ENCODE data around the gene TXNRD2. TPM values are rescaled to one million over a fixed set of nuclear protein-coding genes. Genes with fewer than 3 reads are reported as not detected.

Gene TXNRD2
- total and polyA plus RNA-seq, 10 of the 15 experiments (the other 5 are each of a cell fraction or from before 2014, with no cell fraction given) = 1.6 to 26.0 (median 13.9) TPM

- no peak for TF ChIP-seq BCL3 (IDR thresholded peaks at IDR 0.05; ENCODE audit: borderline replicate concordance, insufficient read depth, low read depth, low read length, poor library complexity, severe bottlenecking)
Measured at GRCh38 chr22:19983741-19984140, 42.1 kb upstream of the TXNRD2 start (continued).

GRCh38 chr22:19982991-19983578 is 41.5 kb upstream of the TXNRD2 start:
- H3K4me2 ChIP-seq (ENCODE audit: control insufficient read depth, insufficient read depth) = no peak overlapping the region
- H3K27me3 ChIP-seq (replicated peaks in 1 of 2; ENCODE audit: control insufficient read depth in 2 of 2, insufficient read depth in 2 of 2, low read length in 1 of 2) = 0 out of 4 replicates have a peak, but pooled peaks cover 0 to 2% of the 10 kb centered on the region in 2 experiments
- ChIA-PET POLR2A (no interaction called here), SMC1A (ENCODE audit: uncharacterized antibody, unreplicated experiment) (no interaction called here), RAD21 (ENCODE audit: unreplicated experiment) (no interaction called here), CTCF (no interaction called here)
- no TSS peak for BruUV-seq (replicated peaks)
- H3K4me1 ChIP-seq (ENCODE audit: control insufficient read depth, insufficient read depth, low read length) = no peaks in the 10 kb centered on the region
- in situ Hi-C loops (cut with MboI) = no loop called here
- intact Hi-C loops (cut with micrococcal nuclease; ENCODE audit: unreplicated experiment) = no loop called here
- no peak overlapping the region for H3K27ac ChIP-seq (ENCODE audit: control insufficient read depth, insufficient read depth)
- no peak overlapping the region for H3K9ac ChIP-seq (ENCODE audit: control insufficient read depth, insufficient read depth, low read length)
- no peak for DNase-seq (ENCODE audit: low read depth, low spot score)
- FAIRE-seq = no peak
- H4K20me1 ChIP-seq (ENCODE audit: control insufficient read depth, insufficient read depth) = no peaks in the 10 kb centered on the region
- no peak overlapping the region for H3K4me3 ChIP-seq
- no peaks in the 10 kb centered on the region for H3K9me3 ChIP-seq (replicated peaks; ENCODE audit: control insufficient read depth, insufficient read depth, low read length)
- no peak for ATAC-seq
- WGBS (ENCODE audit: insufficient coverage, insufficient replicate concordance, low lambda C conversion rate, missing lambda C conversion rate) = 58% methylated on average over 8 of the region's 8 CpGs
- no peaks in the 10 kb centered on the region for H3K79me2 ChIP-seq (ENCODE audit: control insufficient read depth, insufficient read depth, low read length)
- no peak overlapping the region for H2AFZ ChIP-seq (ENCODE audit: control insufficient read depth, low read depth, low read length)
- H3K36me3 ChIP-seq (ENCODE audit: control insufficient read depth in 2 of 2, insufficient read depth in 2 of 2, low read length in 1 of 2) = no peaks in the 10 kb centered on the region; a peak in 1 of 4 replicates
- no peak for TF ChIP-seq E4F1 (IDR thresholded peaks at IDR 0.05; ENCODE audit: borderline replicate concordance, partially characterized antibody)
- TF ChIP-seq BCLAF1 (IDR thresholded peaks at IDR 0.05) = no peak
- TF ChIP-seq RUNX3 (IDR thresholded peaks at IDR 0.05; ENCODE audit: low read length) = no peak
- no peak for TF ChIP-seq FOS (IDR thresholded peaks at IDR 0.05; ENCODE audit: borderline replicate concordance, extremely low read depth, insufficient read length)
- no peak for TF ChIP-seq TCF7 (IDR thresholded peaks at IDR 0.05; ENCODE audit: borderline replicate concordance)
- TF ChIP-seq RB1 (IDR thresholded peaks at IDR 0.05; ENCODE audit: borderline replicate concordance) = no peak
- no peak for TF ChIP-seq ZBTB11 (CRISPR knock-in tag; IDR thresholded peaks at IDR 0.05)
- TF ChIP-seq POLR2A (IDR thresholded peaks at IDR 0.05; ENCODE audit: low read depth, low read length) = no peak
- TF ChIP-seq RELA (IDR thresholded peaks at IDR 0.05; ENCODE audit: borderline replicate concordance, partially characterized antibody) = no peak
- no peak for TF ChIP-seq LARP7 (IDR thresholded peaks at IDR 0.05)
